Measurements from ENCODE around the gene GGTLC2.

DNA sequence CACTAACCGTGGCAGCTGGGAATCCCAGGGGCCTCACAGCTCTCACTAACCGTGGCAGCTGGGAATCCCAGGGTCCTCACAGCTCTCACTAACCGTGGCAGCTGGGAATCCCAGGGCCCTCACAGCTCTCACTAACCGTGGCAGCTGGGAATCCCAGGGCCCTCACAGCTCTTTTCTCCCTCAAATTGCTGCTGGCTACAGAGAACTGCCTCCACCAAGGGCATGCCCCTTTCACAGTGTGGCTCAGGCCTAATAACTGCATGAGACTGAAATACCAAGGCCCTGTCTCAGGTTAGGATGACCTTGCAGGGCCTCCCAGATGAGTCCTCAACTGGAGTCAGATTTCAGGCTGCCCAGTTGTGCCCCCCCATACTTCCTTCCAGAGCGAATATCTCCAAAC, 35.1 kb upstream of the GGTLC2 start:
- TF ChIP-seq, protein P1, sequence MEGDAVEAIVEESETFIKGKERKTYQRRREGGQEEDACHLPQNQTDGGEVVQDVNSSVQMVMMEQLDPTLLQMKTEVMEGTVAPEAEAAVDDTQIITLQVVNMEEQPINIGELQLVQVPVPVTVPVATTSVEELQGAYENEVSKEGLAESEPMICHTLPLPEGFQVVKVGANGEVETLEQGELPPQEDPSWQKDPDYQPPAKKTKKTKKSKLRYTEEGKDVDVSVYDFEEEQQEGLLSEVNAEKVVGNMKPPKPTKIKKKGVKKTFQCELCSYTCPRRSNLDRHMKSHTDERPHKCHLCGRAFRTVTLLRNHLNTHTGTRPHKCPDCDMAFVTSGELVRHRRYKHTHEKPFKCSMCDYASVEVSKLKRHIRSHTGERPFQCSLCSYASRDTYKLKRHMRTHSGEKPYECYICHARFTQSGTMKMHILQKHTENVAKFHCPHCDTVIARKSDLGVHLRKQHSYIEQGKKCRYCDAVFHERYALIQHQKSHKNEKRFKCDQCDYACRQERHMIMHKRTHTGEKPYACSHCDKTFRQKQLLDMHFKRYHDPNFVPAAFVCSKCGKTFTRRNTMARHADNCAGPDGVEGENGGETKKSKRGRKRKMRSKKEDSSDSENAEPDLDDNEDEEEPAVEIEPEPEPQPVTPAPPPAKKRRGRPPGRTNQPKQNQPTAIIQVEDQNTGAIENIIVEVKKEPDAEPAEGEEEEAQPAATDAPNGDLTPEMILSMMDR (conservative IDR thresholded peaks at IDR 0.05; ENCODE audit: low read length) = no peak
- no peak for TF ChIP-seq EZH2phosphoT487 (IDR thresholded peaks at IDR 0.05; ENCODE audit: borderline replicate concordance)

Data from Loucy (cell line).